NCI-H187 treated with DMSO at 0.1 percent for 48 hours (cell line): Measurements from ENCODE around the gene CHRM2.

ENCODE experiments used
- DNase-seq: peaks from one replicate; lab custom pipeline; 2025; lab: John Stamatoyannopoulos, UW

CHRM2 gene

DNA sequence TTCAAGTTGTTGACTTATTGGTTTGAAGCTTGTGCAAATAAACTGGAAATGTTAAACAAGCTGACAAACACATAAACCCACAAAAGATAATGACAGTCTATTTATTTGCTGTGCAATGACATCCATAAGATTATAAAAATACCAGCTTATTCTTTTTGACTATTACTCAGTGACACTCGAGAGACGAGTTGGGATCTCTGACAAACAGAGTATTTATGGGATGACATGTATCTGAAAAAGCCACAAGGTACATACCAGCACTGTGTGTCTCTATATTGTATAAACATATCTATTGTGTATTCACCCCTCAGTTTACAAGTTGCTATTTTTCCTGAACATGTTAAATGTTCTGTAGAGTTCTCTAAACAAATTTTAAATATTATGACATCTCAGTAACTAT, 88.9 kb downstream of the CHRM2 start:
- no peak for DNase-seq

DNA sequence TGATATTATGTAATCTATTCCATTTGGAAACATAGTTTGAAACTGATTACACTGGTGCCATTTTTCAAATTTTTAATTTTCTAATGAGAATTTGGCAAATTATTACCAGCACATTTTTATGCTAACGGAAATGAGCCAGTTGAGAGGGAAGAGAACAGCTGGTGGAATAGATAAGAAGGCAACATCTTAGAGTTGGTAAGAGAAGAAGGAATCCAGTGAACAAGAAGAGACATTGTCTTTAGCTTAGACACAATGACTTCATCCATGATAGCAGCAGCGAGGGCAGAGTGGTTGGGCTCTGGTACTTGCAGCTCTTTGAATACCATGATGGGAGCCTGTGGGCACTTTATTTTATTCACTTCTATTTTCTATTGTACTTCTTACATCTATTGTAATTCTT, 89.6 kb downstream of the CHRM2 start:
- DNase-seq, result no peak

DNA sequence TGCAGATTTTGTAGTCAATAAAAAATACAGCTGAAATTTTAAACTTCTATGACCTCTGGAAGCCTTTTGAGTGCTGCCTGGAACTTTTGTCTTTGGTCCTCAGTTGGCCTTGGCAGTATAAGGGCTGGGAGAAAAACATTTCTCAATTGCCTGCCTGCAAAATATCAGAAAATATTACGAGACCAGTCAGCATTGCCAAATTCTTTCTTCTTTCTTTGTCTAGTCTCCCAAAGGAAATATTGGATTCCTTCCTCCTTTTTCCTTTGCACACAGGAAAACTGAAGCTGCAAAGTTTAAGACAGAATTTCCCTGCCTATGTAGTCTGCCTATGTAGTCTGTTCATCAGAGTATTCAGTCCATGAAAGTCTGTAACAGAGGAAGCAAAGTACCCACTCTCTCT, 95.9 kb downstream of the CHRM2 start:
- no peak for DNase-seq

DNA sequence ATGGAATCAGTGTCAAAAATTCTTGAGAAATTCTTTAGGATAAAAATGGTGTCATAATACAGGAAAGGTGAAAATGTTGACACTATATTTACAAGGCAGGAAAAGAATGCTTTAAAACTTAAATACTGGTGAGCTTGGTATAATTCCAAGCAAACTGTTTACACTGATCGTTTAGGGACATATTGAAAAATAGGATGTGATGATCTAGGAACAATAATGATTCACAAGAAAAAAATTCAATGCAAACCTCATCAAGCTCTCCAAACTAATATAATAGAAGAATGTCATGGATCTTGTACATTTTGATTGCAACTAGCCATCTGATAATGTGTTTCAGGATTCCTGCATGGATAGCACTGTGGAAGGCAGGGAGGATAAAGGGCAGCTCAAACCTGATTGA, 98.4 kb downstream of the CHRM2 start:
- no peak for DNase-seq

DNA sequence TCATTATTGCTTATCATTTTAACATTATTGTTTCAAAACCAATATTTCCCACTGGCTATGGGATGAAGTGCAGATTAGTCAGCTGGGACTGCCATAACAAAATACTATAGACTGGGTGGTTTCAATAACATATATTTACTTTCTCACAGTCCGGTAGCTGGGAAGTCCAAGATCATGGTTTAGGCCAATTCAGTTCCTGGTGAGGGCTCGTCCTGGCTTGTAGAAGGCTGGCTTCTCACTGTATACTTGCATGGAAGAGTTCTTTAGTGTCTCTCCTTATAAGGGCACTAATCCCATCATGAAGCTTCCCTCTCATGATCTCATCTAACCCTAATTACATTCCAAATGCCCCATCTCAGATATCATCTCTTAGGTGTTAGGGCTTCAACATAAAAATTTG, 101.3 kb downstream of the CHRM2 start:
- DNase-seq, result no peak

DNA sequence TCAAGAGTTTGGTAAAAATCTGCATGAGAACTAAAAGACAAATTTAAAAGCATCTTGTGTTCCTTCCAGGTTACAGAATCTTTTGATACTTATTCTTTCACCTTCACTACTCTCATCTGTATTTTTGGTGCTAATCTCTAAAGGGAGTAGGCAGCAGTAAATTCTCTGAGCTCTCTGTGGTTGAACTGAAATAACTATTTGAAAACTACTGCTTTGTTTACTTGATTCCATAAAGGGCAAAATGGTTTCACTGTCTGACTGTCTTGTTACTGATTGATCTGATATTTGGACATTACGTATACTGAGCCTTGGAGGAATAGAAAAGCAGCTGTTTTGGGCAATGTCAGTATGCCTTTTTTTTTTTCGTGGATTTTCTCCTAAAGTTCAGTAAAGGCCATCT, 103.3 kb downstream of the CHRM2 start:
- no peak for DNase-seq

DNA sequence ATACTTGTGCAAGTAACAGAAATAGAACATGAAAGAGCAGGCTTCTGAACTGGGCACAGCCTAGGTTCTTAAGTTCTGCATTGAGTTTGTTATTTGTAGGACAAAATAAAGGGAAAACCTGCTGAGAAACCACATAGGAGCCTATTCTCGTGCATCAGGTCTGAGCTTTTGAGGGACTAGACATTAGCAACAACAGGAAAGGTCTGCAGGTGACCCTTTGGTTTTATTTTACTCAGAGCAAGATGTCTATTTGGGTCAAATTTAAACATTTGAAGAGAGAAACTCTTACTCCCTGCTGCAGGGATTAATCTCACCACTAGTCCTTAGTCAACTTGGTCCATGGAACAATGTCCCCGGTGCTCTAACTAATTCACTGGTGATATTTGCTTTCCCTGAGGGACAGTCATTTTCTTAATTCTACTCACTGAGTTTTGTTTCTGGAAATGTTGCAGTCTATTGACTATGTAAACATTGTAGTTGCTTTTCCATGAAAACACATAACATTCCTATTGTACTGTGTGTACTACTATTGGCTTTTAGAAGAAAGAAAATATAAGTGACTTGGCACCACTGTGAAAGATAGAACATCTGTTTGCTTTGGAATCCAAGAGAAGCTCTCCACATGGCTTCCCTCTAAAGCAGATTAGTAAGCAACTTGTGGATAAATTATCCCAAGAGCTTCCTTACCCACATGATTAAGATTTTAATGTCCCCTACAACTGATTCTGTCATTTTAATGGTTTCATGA, 108.2 kb downstream of the CHRM2 start:
- DNase-seq, result no peak

DNA sequence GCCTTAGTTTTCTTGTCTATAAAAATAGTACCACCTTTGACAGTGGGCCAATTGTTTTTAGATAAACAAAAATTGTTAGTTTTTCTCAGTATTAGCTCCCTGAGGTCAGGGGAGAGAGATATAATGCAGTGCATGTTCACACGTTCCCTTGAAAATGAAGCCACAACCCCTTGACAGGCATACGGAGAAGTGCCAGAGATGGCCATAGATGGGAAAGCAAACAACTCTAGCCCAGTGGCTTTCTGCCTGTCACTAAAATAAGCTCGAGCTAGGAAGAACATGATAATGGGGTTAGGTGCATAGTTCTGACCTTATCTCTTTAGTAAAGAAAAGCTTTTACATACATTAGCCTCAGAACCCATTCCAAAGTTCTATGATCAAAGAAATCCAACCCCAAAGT, 124.9 kb downstream of the CHRM2 start:
- no peak for DNase-seq

DNA sequence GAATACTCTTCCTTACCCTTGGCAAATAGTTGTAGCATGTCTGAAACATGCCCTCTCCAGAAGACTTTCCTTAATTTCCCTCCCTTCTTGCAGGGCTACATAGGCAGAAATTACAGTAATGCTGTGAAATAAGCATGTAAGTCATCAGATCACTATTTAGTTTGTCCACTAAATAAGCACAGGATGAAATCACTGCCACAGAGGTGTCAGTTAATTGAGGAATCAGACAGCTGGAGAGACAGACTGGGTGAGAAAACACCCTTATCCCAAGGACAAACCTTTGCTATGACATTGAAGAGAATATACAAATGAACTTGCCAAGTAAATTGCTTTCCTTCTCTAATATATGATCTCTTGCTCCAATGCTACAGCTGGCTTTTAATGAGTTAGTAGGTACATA, 129.3 kb downstream of the CHRM2 start:
- DNase-seq, result no peak

DNA sequence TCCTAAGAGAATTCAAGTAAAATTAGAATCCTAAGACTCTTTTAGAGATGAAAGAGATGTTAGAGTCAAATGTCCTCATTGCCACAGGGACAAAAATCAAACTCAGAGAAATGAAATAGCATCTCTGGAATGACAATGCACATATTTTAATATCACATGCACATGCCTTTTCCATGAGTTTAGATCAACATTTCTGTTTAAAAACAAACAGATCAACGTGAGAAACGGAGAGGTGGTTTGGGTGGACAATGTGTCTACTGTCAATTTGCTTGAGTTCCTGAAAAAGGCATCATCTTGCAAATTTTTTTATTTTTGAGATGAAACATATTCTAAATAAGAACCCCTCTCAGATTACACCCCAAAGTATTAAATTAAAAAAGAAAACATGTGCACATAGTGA, 130.0 kb downstream of the CHRM2 start:
- no peak for DNase-seq

DNA sequence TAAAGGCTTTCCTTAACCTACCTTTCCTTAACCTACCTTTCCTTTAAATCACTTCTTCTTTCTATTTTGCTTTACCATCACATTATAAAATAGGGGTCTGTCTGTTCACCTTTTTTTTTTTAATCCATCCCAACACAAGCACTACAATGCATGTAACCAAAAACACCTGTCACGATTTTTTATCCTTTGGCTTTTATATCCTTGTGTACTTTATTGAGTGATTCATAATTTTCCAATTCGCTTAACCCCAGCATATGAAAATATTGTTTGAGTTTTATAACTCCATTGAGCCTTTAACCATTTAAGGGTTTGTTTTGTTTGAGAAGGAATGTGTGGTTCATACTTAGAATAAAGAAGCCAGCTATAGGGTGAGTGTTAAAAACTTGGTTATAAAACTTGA, 132.2 kb downstream of the CHRM2 start:
- DNase-seq, result no peak

DNA sequence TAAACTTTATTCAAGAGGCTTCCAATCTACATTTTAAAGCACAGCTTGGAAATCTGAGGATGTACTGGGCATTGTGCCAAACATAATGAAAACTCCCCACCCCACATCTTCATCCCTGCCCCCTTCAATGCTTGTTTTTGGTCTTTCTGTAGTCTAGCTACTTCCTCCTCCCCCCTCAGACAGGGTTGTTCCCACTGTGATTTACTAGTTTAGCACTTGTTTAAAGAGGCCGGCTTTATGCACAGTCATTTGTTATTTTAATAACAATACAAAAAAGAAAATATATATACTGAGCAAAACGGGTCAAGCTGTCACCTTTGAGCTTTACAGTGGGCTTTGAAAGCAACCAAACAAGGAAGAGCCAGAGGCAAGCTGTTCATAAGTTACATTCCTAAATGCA, 132.6 kb downstream of the CHRM2 start:
- no peak for DNase-seq

DNA sequence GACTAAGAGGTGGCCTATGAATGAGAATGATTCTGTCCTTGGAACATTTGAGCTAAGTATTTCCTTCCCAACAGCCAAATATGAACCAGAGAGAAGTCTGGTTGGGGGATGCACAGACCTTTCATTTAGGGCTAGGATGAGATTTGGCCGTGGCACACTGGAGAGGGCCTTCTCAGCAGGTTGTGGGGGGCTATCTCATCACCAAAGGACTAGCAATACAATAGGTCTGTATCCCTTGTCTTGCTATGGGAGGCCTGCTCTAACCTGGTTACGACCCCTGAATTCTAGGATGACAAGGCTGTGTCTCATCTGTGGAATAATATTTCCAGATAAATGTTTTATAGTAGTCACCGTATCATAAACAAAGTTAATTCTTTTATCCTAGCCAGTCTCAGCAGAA, 133.0 kb downstream of the CHRM2 start:
- DNase-seq, result no peak

DNA sequence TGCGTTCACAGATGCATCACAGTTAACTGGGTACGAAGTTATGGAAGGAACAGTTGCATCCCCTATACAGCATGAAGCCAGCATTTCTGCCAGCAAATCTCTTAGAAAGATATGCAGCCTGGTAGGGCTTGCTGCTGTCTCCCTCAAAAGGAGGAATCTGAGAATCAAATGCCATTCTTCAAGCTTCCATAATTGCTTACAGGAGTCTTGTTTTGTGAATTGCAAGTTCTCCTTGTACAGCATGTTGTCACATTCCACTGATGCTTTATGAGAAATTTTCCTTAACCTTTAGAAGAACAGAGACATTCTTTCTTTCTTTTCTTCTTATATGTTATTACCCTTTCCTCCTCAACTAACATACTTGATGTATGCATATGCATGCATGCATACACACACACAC, 134.6 kb downstream of the CHRM2 start:
- no peak for DNase-seq

DNA sequence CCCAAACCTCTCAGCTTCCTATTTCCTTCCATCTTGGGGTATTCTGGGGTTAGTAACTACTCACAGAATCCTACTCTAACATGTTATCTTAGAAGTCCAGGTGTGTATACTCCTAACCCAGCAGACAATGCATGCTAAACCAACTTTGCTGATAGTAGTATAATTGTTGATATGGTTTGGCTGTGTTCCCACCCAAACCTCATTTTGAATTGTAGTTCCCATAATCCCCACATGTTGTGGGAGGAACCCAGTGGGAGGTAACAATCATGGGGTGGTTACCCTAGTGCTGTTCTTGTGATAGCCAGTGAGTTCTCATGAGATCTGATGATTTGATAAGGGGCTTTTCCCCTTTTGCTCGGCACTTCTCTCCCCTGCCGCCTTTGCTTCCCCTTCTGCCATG, 135.1 kb downstream of the CHRM2 start:
- no peak for DNase-seq

DNA sequence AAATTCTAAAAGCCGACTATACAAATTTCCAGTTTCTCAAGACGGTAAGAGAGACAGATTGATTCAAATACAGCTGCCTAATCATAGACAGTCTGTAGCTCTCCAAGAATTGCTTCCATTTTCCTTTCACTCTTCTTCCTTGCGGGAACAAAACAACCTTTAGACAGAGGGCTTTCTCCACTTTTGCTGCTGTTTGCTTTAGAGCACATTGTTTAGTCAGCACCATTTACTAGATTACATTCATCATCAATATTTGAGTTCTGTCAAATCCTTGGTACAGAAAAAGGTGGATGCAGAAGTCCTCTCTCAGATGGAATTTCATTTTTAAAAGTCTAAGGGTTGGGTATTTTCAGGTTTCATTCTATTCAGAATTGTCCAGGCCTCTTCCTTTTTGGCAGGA, 137.4 kb downstream of the CHRM2 start:
- no peak for DNase-seq

DNA sequence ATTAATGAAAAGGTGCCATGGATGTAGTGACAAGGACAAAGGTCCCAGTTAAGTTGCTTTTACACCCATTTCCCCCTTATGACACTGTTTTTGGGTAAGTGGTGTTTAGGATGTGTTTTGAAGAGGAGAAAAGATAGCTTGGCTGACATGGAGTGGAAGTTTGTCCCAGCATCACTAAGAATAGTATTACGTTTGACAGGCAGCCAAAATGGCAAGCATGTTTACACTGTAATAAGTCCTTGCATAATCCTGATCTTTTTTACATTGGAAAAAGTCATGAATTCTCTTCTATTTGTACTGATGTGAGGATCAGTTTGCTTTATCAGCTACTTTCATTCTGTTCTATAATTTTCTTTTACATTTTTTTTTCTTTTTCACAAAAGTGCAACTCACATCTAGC, 137.8 kb downstream of the CHRM2 start:
- no peak for DNase-seq

DNA sequence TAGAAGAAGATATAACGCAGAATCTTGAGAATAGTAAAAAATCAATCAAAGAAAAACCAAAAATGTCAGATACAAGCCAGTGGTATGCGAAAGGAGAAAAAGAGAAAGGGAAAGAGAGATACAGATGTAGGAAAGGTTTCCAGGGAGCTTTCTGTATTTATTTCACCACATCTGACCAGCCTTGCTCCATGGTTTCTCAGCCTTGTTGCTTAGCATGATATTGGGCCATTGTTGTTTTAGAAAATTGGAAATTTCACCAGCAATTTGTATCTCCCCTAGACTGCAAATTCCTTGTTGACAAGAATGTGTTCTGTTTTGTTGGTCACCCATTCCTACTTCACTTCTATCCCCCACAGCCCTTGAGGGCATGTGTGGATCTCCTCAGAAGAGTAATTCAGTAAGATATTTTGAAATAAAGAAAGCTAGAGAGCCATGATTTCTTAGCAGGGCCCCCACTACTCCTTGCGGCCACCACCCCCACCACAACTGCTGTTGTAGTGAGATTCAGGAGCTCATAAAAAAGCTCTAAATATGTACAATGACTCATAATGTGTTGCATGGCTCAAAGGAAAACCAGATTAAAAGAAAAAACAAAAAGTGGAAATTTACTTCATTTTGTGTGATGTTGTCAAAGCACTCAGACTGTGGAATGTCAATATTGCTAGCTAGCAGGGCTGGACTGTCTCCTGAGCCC, 138.7 kb downstream of the CHRM2 start:
- no peak for DNase-seq

DNA sequence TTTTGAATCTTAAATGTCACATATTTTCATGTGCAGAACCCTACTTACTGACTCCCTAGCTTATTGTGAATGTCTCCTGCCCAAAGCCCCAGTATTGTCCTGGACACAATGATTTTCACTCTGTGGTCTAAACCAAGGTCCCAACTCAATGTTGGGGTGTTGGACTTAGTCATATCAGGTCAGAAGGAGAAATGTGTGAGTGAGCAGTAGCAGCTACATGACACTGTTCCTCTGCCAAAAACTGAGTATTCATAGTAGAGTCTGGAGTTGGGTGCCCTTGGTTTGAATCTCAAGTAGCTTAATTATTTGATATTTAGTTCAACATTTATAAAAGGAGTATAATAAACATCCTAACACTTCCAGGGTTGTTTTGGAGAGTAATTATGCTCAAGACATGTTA, 141.0 kb downstream of the CHRM2 start:
- DNase-seq, result no peak

DNA sequence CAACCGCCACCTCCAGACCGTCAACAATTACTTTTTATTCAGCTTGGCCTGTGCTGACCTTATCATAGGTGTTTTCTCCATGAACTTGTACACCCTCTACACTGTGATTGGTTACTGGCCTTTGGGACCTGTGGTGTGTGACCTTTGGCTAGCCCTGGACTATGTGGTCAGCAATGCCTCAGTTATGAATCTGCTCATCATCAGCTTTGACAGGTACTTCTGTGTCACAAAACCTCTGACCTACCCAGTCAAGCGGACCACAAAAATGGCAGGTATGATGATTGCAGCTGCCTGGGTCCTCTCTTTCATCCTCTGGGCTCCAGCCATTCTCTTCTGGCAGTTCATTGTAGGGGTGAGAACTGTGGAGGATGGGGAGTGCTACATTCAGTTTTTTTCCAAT, 146.6 kb downstream of the CHRM2 start:
- no peak for DNase-seq

DNA sequence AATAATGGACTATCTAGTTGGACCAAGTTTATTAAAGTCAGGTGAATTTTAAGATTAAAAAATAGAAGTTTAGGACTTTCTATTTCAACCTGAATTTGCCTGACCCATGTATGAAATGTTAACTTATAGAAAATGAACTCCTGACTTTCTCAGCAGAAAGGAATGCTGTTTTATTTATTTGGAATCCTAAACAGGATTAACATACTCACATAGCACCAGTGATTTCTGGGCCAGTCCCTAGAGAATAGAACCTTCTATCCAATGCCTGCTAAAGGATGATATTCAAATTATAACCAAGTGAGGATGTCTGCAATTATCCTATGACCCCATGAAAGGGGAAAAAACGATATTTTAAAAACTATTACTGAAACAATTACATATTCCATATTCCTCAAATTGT, 148.8 kb downstream of the CHRM2 start:
- DNase-seq, result no peak

DNA sequence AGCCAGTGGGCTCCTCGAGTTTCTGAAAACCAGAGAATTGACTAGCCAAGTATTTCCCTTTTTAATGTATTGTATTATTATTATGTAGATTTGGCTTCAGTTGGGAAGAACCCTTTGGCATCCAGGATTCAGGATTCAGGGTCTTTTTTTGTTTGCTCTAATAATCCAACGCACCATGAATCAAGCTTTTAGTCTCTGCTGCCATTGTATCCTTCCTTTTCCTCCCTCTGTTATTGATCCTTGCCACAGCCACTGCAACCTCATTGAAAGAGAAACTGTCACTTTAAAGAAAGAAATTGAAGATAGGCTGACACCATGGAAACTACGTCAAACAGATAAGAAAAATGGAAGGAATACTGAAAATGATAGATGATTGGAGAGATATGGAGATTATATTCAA, 150.0 kb downstream of the CHRM2 start:
- DNase-seq, result no peak

DNA sequence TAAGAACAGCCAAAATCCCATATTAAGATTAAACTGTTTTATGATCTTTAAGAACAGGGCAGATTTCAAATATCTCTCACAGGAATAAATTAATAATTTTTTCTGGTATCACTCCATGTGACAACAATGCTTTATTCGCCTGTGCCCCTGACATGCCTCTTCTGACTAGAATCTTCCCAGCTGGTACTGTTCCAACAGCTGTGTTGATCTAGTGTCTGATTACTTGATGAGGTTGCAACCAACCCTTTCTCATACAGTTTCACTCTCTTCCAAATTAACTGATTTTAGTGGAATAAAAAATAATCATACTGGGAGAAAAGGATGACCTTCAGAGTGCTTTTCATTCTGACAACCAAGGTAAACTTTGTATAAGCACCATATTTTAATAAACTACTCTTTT, 151.9 kb downstream of the CHRM2 start:
- DNase-seq, result no peak
